Measurements from ENCODE around the gene PELI1. TPM values are rescaled to one million over a fixed set of nuclear protein-coding genes. Genes with fewer than 3 reads are reported as not detected.

PELI1 gene
- total and polyA plus RNA-seq, 2 donors (not counting 1 experiment from before 2014, with no cell fraction given): 5.9 to 7.7 TPM

DNA sequence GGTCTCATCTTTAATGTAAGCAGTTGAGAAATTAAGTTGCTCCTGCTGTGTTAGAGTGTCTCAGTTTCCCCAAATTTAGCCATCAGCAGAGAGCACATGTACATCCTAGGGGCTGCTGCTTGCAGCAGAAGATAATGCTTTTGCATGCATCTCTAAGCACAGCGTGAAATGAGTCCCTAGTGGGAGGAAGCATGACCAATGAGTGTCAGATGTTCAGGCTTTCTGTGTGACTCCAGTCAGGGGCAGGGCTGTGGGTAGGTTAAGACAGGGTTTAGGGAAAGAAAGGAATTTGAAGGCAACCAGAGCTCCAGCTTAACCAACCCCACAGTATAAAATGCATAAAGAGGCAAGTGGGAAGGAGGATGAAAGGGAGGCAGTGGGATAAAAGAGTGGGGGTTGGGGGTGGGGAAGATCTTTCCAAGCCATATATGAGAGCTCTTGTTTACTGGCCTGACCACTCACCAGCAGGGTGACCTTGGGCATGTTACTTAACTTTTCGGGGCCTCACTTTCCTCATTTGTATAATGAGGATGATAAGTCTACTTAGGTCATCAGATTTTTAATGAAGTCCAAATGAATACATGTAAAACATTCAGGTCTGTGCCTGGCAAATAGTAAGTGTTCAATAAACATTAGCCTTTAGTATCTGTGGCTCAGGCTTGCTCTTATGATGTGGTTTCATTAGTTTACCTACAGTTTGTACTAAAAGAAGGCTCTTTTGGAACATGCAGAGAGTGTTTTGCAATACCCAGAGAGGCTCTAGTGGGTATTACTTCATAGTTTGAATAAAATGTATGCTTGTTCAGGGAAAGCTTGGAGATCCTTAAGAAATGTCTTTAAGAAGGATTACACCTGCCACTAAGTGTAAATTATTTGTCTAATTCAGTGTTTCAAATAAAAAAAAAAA is 42.7 kb upstream of the PELI1 start:
- no peaks in the 10 kb centered on the region for H3K36me3 ChIP-seq (ENCODE audit: control insufficient read depth, insufficient read depth, low read length)
- DNase-seq (ENCODE audit: low read depth in 2 of 2): peak in 1 of 2 donors; percentile 77

DNA sequence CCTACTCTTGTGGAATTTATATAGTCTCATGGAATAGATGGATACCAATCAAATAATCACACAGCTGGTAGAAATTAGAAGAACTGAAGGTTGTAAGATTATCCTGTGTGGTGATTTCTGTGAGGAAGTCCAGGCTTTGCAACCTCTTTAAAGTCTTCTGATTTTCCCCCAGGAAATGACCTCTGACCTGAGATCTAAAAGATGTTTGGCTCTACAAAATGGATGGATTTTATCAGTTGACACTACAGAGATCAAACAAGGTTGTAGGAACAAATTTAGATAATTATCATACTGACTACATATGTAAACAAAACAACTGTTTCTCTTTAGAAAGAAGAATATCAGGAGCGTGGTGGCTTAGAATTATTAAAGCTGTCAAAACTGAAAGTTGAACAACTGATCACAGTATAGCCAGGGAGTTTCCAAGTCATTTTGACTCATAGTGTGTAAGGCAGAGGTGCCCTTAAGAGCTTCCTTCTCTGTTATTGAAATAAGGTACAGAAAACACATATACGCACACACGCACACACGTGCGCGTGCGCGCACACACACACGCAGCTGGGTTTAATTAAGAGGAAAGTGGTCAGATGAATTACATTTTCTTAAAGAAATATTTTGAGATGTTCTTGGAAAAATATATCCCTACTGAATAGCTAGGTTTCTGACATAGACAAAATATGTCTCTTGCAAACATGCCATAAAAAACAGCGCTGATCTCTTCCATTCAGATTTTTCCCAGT is 35.5 kb upstream of the PELI1 start:
- Histone ChIP-seq H3K9me3 (ENCODE audit: control insufficient read depth, insufficient read depth, low read depth, low read length) (no peaks in the 10 kb centered on the region), H2AFZ (ENCODE audit: low read length) (no peak overlapping the region)
- TF ChIP-seq, protein P1, sequence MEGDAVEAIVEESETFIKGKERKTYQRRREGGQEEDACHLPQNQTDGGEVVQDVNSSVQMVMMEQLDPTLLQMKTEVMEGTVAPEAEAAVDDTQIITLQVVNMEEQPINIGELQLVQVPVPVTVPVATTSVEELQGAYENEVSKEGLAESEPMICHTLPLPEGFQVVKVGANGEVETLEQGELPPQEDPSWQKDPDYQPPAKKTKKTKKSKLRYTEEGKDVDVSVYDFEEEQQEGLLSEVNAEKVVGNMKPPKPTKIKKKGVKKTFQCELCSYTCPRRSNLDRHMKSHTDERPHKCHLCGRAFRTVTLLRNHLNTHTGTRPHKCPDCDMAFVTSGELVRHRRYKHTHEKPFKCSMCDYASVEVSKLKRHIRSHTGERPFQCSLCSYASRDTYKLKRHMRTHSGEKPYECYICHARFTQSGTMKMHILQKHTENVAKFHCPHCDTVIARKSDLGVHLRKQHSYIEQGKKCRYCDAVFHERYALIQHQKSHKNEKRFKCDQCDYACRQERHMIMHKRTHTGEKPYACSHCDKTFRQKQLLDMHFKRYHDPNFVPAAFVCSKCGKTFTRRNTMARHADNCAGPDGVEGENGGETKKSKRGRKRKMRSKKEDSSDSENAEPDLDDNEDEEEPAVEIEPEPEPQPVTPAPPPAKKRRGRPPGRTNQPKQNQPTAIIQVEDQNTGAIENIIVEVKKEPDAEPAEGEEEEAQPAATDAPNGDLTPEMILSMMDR (conservative IDR thresholded peaks at IDR 0.05 in 1 of 2, IDR thresholded peaks at IDR 0.05 in 1 of 2; ENCODE audit: low read depth in 1 of 2, low read length in 2 of 2): no peak
- no peak for TF ChIP-seq EZH2 (IDR thresholded peaks at IDR 0.05; ENCODE audit: low read length, missing control alignments)

More for the DNA sequence above, 42.7 kb upstream of the PELI1 start:
- Histone ChIP-seq H3K4me2 (ENCODE audit: extremely low read depth, insufficient read depth, low read length) (no peak overlapping the region), H3K9ac (ENCODE audit: insufficient read depth, low read length) (no peak overlapping the region), H3K9me3 (ENCODE audit: control insufficient read depth, insufficient read depth, low read depth, low read length) (no peaks in the 10 kb centered on the region), H3K27ac (ENCODE audit: insufficient read depth, low read length) (no peak overlapping the region), H3K27me3 (ENCODE audit: control insufficient read depth, insufficient read depth, low read length) (peaks cover 2% of the 10 kb centered on the region), H4K20me1 (ENCODE audit: control insufficient read depth, extremely low read depth, insufficient read depth, low read length) (no peaks in the 10 kb centered on the region), H2AFZ (ENCODE audit: low read length) (no peak overlapping the region), H3K4me1 (ENCODE audit: control insufficient read depth, extremely low read depth, insufficient read depth, low read length) (no peaks in the 10 kb centered on the region), H3K4me3 (replicated peaks in 1 of 4; ENCODE audit: control extremely low read depth in 1 of 4, insufficient read depth in 1 of 4, low read depth in 3 of 4, low read length in 4 of 4) (no peak overlapping the region), H3K79me2 (ENCODE audit: control insufficient read depth, insufficient read depth, low read length) (no peaks in the 10 kb centered on the region)
- TF ChIP-seq, protein P1 (conservative IDR thresholded peaks at IDR 0.05 in 1 of 2, IDR thresholded peaks at IDR 0.05 in 1 of 2; ENCODE audit: low read depth in 1 of 2, low read length in 2 of 2): no peak
- no peak for TF ChIP-seq EZH2 (IDR thresholded peaks at IDR 0.05; ENCODE audit: low read length, missing control alignments)

DNA sequence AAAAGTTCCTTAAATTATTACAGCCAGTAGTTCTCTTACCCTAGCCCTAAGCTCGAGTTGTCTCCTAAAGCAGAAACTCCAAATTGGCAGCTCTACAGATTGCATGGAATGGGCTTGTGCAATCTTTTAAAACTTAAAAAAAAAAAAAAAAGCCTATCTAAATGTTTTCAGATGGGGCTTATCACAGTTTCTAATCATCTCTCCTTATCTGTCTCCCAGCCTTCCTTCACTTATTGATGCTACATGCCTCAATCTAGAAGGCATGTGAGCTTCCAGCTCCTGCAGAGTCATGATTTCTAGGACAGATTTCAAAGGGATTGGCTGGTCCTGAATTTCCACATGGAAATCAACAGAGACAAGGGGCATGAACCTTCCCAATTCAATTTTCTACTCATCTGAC is 33.1 kb upstream of the PELI1 start:
- Histone ChIP-seq H3K27ac (ENCODE audit: insufficient read depth, low read length) (no peak overlapping the region), H3K4me1 (ENCODE audit: control insufficient read depth, extremely low read depth, insufficient read depth, low read length) (no peaks in the 10 kb centered on the region), H3K9me3 (ENCODE audit: control insufficient read depth, insufficient read depth, low read depth, low read length) (no peaks in the 10 kb centered on the region), H3K36me3 (ENCODE audit: control insufficient read depth, insufficient read depth, low read length) (no peaks in the 10 kb centered on the region), H3K4me2 (ENCODE audit: extremely low read depth, insufficient read depth, low read length) (no peak overlapping the region), H3K9ac (ENCODE audit: insufficient read depth, low read length) (no peak overlapping the region), H4K20me1 (ENCODE audit: control insufficient read depth, extremely low read depth, insufficient read depth, low read length) (no peaks in the 10 kb centered on the region), H3K4me3 (replicated peaks in 1 of 4; ENCODE audit: control extremely low read depth in 1 of 4, insufficient read depth in 1 of 4, low read depth in 3 of 4, low read length in 4 of 4) (no peak overlapping the region), H2AFZ (ENCODE audit: low read length) (no peak overlapping the region), H3K79me2 (ENCODE audit: control insufficient read depth, insufficient read depth, low read length) (no peaks in the 10 kb centered on the region), H3K27me3 (ENCODE audit: control insufficient read depth, insufficient read depth, low read length) (no peaks in the 10 kb centered on the region)
- TF ChIP-seq, protein P1 (conservative IDR thresholded peaks at IDR 0.05 in 1 of 2, IDR thresholded peaks at IDR 0.05 in 1 of 2; ENCODE audit: low read depth in 1 of 2, low read length in 2 of 2): no peak
- no peak for TF ChIP-seq EZH2 (IDR thresholded peaks at IDR 0.05; ENCODE audit: low read length, missing control alignments)
- peak; percentile 11 to 57 for DNase-seq (ENCODE audit: low read depth in 2 of 2)

More for the DNA sequence above, 35.5 kb upstream of the PELI1 start:
- no peaks in the 10 kb centered on the region for H3K27me3 ChIP-seq (ENCODE audit: control insufficient read depth, insufficient read depth, low read length)
- no peak overlapping the region for H3K27ac ChIP-seq (ENCODE audit: insufficient read depth, low read length)
- no peaks in the 10 kb centered on the region for H3K4me1 ChIP-seq (ENCODE audit: control insufficient read depth, extremely low read depth, insufficient read depth, low read length)
- no peak overlapping the region for H3K4me3 ChIP-seq (replicated peaks in 1 of 4; ENCODE audit: control extremely low read depth in 1 of 4, insufficient read depth in 1 of 4, low read depth in 3 of 4, low read length in 4 of 4)
- DNase-seq (ENCODE audit: low read depth in 2 of 2): no peak
- no peak overlapping the region for H3K9ac ChIP-seq (ENCODE audit: insufficient read depth, low read length)
- no peaks in the 10 kb centered on the region for H4K20me1 ChIP-seq (ENCODE audit: control insufficient read depth, extremely low read depth, insufficient read depth, low read length)
- no peaks in the 10 kb centered on the region for H3K36me3 ChIP-seq (ENCODE audit: control insufficient read depth, insufficient read depth, low read length)
- H3K4me2 ChIP-seq (ENCODE audit: extremely low read depth, insufficient read depth, low read length): no peak overlapping the region
- H3K79me2 ChIP-seq (ENCODE audit: control insufficient read depth, insufficient read depth, low read length): no peaks in the 10 kb centered on the region

Measured in fibroblast of lung (primary cell).